Stomach (tissue), 9 donors: ENCODE results near the gene TBX2. TPM values are rescaled to one million over a fixed set of nuclear protein-coding genes. Genes with fewer than 3 reads are reported as not detected.
"Not testable (repeated sequence)": the region's sequence is repeated elsewhere in the genome, so short reads cannot be mapped to it uniquely, and the experiment has no call there.

Experiments used
- DNase-seq, 2 donors: peaks; one replicate each; pipeline versions ENCODE4 v3.0.0 to v3.0.0-alpha.2; 2013 to 2019
- H3K27ac ChIP-seq, 5 donors: fragments of 200-600 bp in 4 of 5; sonication (generic) in 4 of 5; one replicate each; pipeline ENCODE4 v1.5.1; 2013 to 2019; ENCODE audit warnings: mild to moderate bottlenecking in 1 of 5, moderate library complexity in 1 of 5
- H3K27me3 ChIP-seq, 3 donors: fragments of 200-600 bp; sonication (generic); one replicate each; pipeline ENCODE4 v1.5.1; 2017 to 2019; ENCODE audit warnings: mixed run types in 1 of 3
- H3K36me3 ChIP-seq, 4 donors: fragments of 200-600 bp; sonication (generic); 1 replicate in 3 of 4; 2 replicates in 1 of 4; pipeline ENCODE4 v1.5.1; 2016 to 2019
- H3K4me1 ChIP-seq, 4 donors: fragments of 200-600 bp; sonication (generic); one replicate each; pipeline ENCODE4 v1.5.1; 2016 to 2019
- H3K4me3 ChIP-seq, 4 donors: fragments of 200-600 bp; sonication (generic) in 3 of 4; one replicate each; pipeline ENCODE4 v1.5.1; 2016 to 2019; ENCODE audit warnings: mild to moderate bottlenecking in 1 of 4
- H3K9me3 ChIP-seq, 4 donors: fragments of 200-600 bp; sonication (generic); one replicate each; pipeline ENCODE4 v1.5.1; 2016 to 2019
- EP300 ChIP-seq: sonication (generic); formaldehyde crosslinking; IDR thresholded peaks from one replicate; pipeline ENCODE4 v1.6.1; 2017; ENCODE audit warnings: antibody characterized with exemption
- POLR2A ChIP-seq, 4 donors: fragments of 450-650 bp; IDR thresholded peaks; one replicate each; pipeline ENCODE4 v1.6.1; 2016; ENCODE audit warnings: antibody characterized with exemption in 4 of 4, control low read depth in 2 of 4, mild to moderate bottlenecking in 1 of 4, moderate library complexity in 1 of 4
- POLR2AphosphoS5 ChIP-seq, 3 donors: sonication (generic); formaldehyde crosslinking; IDR thresholded peaks; one replicate each; pipeline ENCODE4 v1.6.1; 2016; ENCODE audit warnings: antibody characterized with exemption in 3 of 3
- WGBS, 5 donors: extraction: QIAGEN DNeasy Blood & Tissue Kit in 3 of 5; methylation state at CpG; one replicate each; pipeline versions ENCODE4 v1.1.5 to v1.1.7; 2013 to 2018; 5-methylcytosine and 5-hydroxymethylcytosine counted together
- intact Hi-C: fragments of 100-400 bp; cut with DNase I; formaldehyde crosslinking; loops from one replicate; pipeline ENCODE4 v1.15.1; 2023; ENCODE audit warnings: low total_unique reads
- polyA plus RNA-seq, 3 donors: library from polyadenylated mRNA; stranded (reverse); fragments of 200-250 nt; gene quantifications; one replicate each; pipeline ENCODE4 v1.2.3, GENCODE V29; 2013
- total RNA-seq, 5 donors: library from RNA; depleted of rRNA; stranded (reverse); fragments of >200 nt; gene quantifications; one replicate each; pipeline versions ENCODE4 v1.1.0 to v1.2.3, GENCODE V29; 2014 to 2016
- TF ChIP-seq, protein P1 (sequence below), 7 experiments: fragments of 450-650 bp in 4 of 7; fragments of 200-600 bp in 3 of 7; sonication (generic) in 3 of 7; IDR thresholded peaks; one replicate each; pipeline ENCODE4 v1.5.1; 2016 to 2019; ENCODE audit warnings: antibody characterized with exemption in 7 of 7, control low read depth in 2 of 7, mild to moderate bottlenecking in 1 of 7
- donor health status: healthy with polysubstance abuse.
- donor health status: Bipolar disorder and iron deficiency.
- donor health status: healthy.

Gene TBX2
- total and polyA plus RNA-seq, 8 donors, result 0.58 to 31.6 (median 22.1) TPM

DNA sequence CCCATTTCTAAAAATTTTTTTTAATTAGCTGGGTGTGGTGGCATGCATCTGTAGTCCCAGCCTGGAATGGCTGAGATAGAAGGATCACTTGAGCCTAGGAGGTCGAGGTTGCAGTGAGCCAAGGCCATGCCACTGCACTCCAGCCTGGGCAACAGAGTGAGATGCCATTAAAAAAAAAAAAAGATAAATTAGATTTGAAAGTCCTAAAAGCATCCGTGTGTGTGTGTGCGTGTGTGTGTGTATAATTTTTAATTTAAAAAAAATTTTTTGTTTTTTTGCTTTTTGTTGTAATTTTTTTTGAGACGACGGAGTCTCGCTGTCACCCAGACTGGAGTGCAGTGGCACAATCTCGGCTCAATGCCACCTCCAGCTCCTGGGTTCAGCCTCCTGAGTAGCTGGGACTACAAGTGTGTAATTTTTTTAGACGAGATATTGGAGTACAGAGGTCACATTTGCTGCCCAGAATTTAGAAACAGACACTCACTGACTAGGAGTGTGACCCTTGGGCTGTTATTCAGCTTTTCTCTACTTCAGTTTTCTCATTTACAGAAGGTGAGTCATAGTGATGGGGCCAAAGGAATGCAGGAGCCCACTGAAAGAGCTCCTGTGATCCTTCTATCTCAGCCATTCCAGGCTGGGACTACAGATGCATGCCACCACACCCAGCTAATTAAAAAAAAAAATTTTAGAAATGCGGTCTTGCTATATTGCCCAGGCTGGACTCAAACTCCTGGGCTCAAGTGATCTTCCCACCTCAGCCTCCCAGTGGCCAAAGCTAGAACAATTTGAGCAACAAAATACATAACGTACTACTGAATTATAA, 27.1 kb downstream of the TBX2 start:
- Histone ChIP-seq H3K4me1 (no peaks in the 10 kb centered on the region), H3K9me3 (no peaks in the 10 kb centered on the region), H3K4me3 (no peak overlapping the region), H3K36me3 (no peaks in the 10 kb centered on the region), H3K27ac (no peak overlapping the region), H3K27me3 (peaks cover 0 to 50% (median 36%) of the 10 kb centered on the region in 3 donors)
- 77 to 81% (median 80%) methylated on average over 10 of the region's 10 CpGs for WGBS, 5 donors
- TF ChIP-seq, protein P1, sequence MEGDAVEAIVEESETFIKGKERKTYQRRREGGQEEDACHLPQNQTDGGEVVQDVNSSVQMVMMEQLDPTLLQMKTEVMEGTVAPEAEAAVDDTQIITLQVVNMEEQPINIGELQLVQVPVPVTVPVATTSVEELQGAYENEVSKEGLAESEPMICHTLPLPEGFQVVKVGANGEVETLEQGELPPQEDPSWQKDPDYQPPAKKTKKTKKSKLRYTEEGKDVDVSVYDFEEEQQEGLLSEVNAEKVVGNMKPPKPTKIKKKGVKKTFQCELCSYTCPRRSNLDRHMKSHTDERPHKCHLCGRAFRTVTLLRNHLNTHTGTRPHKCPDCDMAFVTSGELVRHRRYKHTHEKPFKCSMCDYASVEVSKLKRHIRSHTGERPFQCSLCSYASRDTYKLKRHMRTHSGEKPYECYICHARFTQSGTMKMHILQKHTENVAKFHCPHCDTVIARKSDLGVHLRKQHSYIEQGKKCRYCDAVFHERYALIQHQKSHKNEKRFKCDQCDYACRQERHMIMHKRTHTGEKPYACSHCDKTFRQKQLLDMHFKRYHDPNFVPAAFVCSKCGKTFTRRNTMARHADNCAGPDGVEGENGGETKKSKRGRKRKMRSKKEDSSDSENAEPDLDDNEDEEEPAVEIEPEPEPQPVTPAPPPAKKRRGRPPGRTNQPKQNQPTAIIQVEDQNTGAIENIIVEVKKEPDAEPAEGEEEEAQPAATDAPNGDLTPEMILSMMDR (IDR thresholded peaks at IDR 0.05), result no peak
- no peak for TF ChIP-seq POLR2AphosphoS5 (IDR thresholded peaks at IDR 0.05)
- no peak for TF ChIP-seq POLR2A (IDR thresholded peaks at IDR 0.05)
- no peak for TF ChIP-seq EP300
- no peak for DNase-seq
- intact Hi-C loops, result loop anchor here (10.0 kb wide), 1 partner anchor 128 kb away; no protein-coding TSS in a partner anchor

DNA sequence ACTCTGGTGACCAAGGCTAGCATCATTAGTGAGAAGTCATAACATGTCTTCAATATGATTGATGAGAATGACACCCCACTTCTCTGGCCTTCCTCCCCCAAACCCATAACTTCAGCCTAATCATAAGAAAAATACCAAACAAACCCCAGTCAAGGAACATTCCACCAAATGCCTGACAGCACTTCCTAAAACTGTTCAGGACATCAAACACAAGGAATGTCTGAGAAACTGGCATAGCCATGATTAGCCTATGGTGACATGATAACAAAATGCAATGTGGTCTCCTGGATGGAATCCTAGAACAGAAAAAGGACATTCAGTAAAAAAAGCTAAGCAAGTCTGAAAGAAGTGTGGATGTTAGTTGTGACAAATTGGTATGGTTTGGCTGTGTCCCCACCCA, 27.9 kb downstream of the TBX2 start:
- Histone ChIP-seq H3K27me3 (peaks cover 0 to 44% (median 28%) of the 10 kb centered on the region in 3 donors), H3K27ac (no peak overlapping the region), H3K9me3 (no peaks in the 10 kb centered on the region), H3K4me3 (no peak overlapping the region), H3K4me1 (no peaks in the 10 kb centered on the region), H3K36me3 (no peaks in the 10 kb centered on the region)
- no peak for DNase-seq
- intact Hi-C loops, result loop anchor here (10.0 kb wide), 1 partner anchor 127 kb away; no protein-coding TSS in a partner anchor
- TF ChIP-seq EP300 (no peak), POLR2AphosphoS5 (IDR thresholded peaks at IDR 0.05) (no peak), POLR2A (IDR thresholded peaks at IDR 0.05) (no peak)
- TF ChIP-seq, protein P1 (IDR thresholded peaks at IDR 0.05), result no peak

DNA sequence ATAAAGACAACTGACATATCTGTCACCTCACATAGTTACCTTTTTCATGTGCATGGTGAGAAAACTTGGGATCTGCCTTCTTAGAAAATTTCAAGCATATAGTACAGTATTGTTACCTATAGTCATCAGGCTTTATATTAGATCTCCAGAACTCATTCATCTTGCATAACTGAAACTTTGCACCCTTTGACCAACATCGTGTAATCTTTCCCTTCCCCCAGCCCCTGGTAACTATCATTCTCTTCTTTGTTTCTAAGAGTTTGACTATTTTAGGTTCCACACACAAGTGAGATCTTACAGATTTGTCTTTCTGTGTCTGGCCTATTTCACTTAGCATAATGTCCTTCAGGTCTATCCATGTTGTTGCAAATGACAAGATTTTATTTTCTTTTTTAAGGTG, 29.6 kb downstream of the TBX2 start:
- peaks cover 0 to 27% (median 14%) of the 10 kb centered on the region in 3 donors for H3K27me3 ChIP-seq
- no peaks in the 10 kb centered on the region for H3K36me3 ChIP-seq
- TF ChIP-seq POLR2A (IDR thresholded peaks at IDR 0.05) (no peak), POLR2AphosphoS5 (IDR thresholded peaks at IDR 0.05) (no peak), EP300 (no peak)
- TF ChIP-seq, protein P1 (IDR thresholded peaks at IDR 0.05), result no peak
- 47 to 76% (median 61%) methylated on average over 1 of the region's 1 CpG for WGBS, 5 donors
- H3K4me3 ChIP-seq, result no peak overlapping the region
- intact Hi-C loops, result loop anchor here (10.0 kb wide), 1 partner anchor 126 kb away; no protein-coding TSS in a partner anchor
- H3K27ac ChIP-seq, result no peak overlapping the region
- H3K9me3 ChIP-seq, result no peaks in the 10 kb centered on the region
- H3K4me1 ChIP-seq, result no peaks in the 10 kb centered on the region
- no peak for DNase-seq

DNA sequence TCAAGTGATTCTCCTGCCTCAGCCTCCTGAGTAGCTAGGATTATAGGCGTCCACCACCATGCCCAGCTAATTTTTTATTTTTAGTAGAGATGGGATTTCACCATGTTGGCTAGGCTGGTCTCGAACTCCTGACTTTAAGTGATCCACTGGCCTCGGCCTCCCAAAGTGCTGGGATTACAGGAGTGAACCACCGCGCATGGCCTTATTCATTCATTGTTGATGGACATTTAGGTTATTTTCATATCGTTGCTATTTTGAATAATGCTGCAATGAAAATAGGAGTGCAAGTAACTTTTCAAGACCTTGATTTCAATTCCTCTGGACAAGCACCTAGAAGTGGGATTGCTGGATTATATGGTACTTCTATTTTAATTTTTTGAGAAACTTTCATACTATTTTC, 30.2 kb downstream of the TBX2 start:
- WGBS, 5 donors, result 90 to 94% (median 93%) methylated on average over 6 of the region's 6 CpGs
- not testable (repeated sequence) for H3K36me3 ChIP-seq, H3K9me3 ChIP-seq, H3K4me1 ChIP-seq, H3K27ac ChIP-seq, DNase-seq, H3K4me3 ChIP-seq
- intact Hi-C loops, result loop anchor here (10.0 kb wide), 1 partner anchor 125 kb away; no protein-coding TSS in a partner anchor
- peaks cover 0 to 21% (median 10%) of the 10 kb centered on the region in 3 donors for H3K27me3 ChIP-seq
